GM10248 (cell line): ENCODE data around the gene PACS1.

ENCODE experiments used
- CTCF ChIA-PET: fragments of 300-600 bp; sonication (Branson Sonifier 250); formaldehyde crosslinking; extraction: SDS; loops from one replicate; lab custom pipeline; 2021; ENCODE audit warnings: antibody characterized with exemption; lab: Yijun Ruan, JAX
- POLR2A ChIA-PET: fragments of 350-650 bp; sonication (Branson Sonifier 250); formaldehyde crosslinking; extraction: SDS; loops from one replicate; lab custom pipeline; 2020; ENCODE audit warnings: antibody characterized with exemption; lab: Yijun Ruan, JAX
- DNase-seq: peaks from one replicate; pipeline ENCODE4 v3.0.0; 2012; ENCODE audit errors: extremely low spot score
- CTCF ChIP-seq: IDR thresholded peaks from 2 replicates; pipeline ENCODE4 v1.5.1; 2012; ENCODE audit warnings: mild to moderate bottlenecking, low read depth; ENCODE audit errors: extremely low read depth, missing control alignments, control extremely low read depth

The PACS1 gene

GRCh38 chr11:66187453-66187852, 117.4 kb downstream of the PACS1 start:
- no peak for TF ChIP-seq CTCF
- no peak for DNase-seq
- POLR2A ChIA-PET, result no interaction called here
- CTCF ChIA-PET, result interaction anchor here (1.0 to 2.0 kb wide), 2 partner anchors 13 to 35 kb away, joined by 3 to 9 read pairs; no protein-coding TSS in a partner anchor

- no peak for TF ChIP-seq CTCF
- ChIA-PET CTCF (no interaction called here), POLR2A (no interaction called here)
- no peak for DNase-seq
Measured at GRCh38 chr11:66188580-66188979, 118.5 kb downstream of the PACS1 start.

- ChIA-PET CTCF (no interaction called here), POLR2A (no interaction called here)
- no peak for DNase-seq
- TF ChIP-seq CTCF, result no peak
Measured at GRCh38 chr11:66189031-66189745, 119.1 kb downstream of the PACS1 start.

GRCh38 chr11:66190786-66191185, 120.7 kb downstream of the PACS1 start:
- no peak for DNase-seq
- ChIA-PET POLR2A (no interaction called here), CTCF (no interaction called here)
- no peak for TF ChIP-seq CTCF

GRCh38 chr11:66192181-66192863, 122.2 kb downstream of the PACS1 start:
- CTCF ChIA-PET, result interaction anchor here (1.4 to 1.7 kb wide), 2 partner anchors 13 to 57 kb away, joined by 3 to 4 read pairs; no protein-coding TSS in a partner anchor

More at GRCh38 chr11:66192181-66192863, 122.2 kb downstream of the PACS1 start:
- POLR2A ChIA-PET, result no interaction called here
- DNase-seq, result no peak
- no peak for TF ChIP-seq CTCF
